ENCODE measurements around the gene FBXO34.

FBXO34 gene

DNA sequence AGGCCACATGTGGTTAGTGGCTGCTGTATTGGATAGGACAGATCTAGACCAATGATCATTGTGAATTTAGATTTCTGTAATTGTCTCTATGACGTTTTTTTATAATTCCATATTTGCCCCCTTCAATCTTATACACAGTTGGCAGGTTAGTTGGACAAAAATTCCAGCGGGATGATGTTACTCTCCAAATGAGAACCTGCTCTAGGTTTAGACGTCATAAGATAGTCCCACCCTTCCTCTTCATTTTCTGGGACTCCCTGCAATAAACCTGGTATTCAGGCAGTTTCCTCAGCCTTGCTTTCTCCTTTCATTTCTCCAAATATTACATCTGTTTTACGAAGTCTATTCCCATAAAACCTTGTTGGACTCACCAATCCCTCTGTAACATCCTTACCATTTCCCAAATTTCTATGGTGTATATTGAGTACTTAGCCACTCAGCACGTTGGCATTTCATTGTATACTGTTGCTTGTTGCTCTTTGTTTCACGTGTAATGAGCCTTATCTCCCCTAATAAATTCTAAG is 10.2 kb downstream of the FBXO34 start:
- Histone ChIP-seq H3K27me3 (ENCODE audit: low read length) (no peaks in the 10 kb centered on the region), H3K79me2 (ENCODE audit: insufficient read depth, low read length) (peaks cover 88% of the 10 kb centered on the region), H3K9me2 (replicated peaks; ENCODE audit: insufficient read depth, low read length) (no peaks in the 10 kb centered on the region), H4K20me1 (ENCODE audit: low read depth, low read length) (no peaks in the 10 kb centered on the region), H3F3A (ENCODE audit: insufficient read depth) (no peaks in the 10 kb centered on the region), H3K27ac (ENCODE audit: low read depth, low read length) (no peak overlapping the region), H3K4me2 (ENCODE audit: low read depth, low read length, poor library complexity, severe bottlenecking) (no peak overlapping the region), H3K36me3 (ENCODE audit: low read length) (no peaks in the 10 kb centered on the region), H3K4me3 (ENCODE audit: insufficient read depth, low read length, poor library complexity, severe bottlenecking) (no peak overlapping the region), H3K9me3 (ENCODE audit: insufficient read depth, low read length) (no peaks in the 10 kb centered on the region), H3K9ac (ENCODE audit: low read length) (no peak overlapping the region), H2AFZ (ENCODE audit: low read depth, low read length, severe bottlenecking) (no peak overlapping the region)
- no peak for TF ChIP-seq EZH2phosphoT487 (conservative IDR thresholded peaks at IDR 0.05; ENCODE audit: low read length)

DNA sequence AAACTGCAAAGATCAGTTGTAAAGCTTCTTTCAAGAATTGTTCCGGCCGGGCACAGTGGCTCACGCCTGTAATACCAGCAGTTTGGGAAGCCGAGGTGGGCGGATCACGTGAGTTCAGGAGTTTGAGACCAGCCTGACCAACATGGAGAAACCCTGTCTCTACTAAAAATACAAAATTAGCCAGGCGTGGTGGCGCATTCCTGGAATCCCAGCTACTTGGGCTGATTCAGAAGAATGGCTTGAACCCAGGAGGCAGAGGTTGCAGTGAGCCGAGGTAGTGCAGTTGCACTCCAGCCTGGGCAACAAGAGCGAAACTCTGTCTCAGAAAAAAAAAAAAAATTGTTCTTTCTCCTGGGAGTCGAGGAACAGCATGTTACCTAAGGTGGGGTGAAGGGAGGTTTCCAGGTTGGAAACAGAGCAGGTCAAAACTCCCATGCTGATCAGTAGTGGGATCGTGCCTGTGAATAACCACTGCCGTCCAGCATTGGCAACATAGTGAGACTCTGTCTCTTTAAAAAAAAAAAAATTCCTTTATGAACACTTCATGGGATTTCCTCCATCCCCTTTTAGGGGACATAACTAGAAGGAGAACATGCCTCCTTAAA is 13.9 kb downstream of the FBXO34 start:
- H3K4me2 ChIP-seq (ENCODE audit: low read depth, low read length, poor library complexity, severe bottlenecking), result no peak overlapping the region
- H3K9me2 ChIP-seq (replicated peaks; ENCODE audit: insufficient read depth, low read length), result no peaks in the 10 kb centered on the region
- H3K9ac ChIP-seq (ENCODE audit: low read length), result no peak overlapping the region
- no peak overlapping the region for H3K4me3 ChIP-seq (ENCODE audit: insufficient read depth, low read length, poor library complexity, severe bottlenecking)
- no peak for TF ChIP-seq EZH2phosphoT487 (conservative IDR thresholded peaks at IDR 0.05; ENCODE audit: low read length)
- TF ChIP-seq, protein P1, sequence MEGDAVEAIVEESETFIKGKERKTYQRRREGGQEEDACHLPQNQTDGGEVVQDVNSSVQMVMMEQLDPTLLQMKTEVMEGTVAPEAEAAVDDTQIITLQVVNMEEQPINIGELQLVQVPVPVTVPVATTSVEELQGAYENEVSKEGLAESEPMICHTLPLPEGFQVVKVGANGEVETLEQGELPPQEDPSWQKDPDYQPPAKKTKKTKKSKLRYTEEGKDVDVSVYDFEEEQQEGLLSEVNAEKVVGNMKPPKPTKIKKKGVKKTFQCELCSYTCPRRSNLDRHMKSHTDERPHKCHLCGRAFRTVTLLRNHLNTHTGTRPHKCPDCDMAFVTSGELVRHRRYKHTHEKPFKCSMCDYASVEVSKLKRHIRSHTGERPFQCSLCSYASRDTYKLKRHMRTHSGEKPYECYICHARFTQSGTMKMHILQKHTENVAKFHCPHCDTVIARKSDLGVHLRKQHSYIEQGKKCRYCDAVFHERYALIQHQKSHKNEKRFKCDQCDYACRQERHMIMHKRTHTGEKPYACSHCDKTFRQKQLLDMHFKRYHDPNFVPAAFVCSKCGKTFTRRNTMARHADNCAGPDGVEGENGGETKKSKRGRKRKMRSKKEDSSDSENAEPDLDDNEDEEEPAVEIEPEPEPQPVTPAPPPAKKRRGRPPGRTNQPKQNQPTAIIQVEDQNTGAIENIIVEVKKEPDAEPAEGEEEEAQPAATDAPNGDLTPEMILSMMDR (IDR thresholded peaks at IDR 0.05; ENCODE audit: insufficient read depth, low read length, poor library complexity, severe bottlenecking), result no peak
- H3K27me3 ChIP-seq (ENCODE audit: low read length), result no peaks in the 10 kb centered on the region
- H2AFZ ChIP-seq (ENCODE audit: low read depth, low read length, severe bottlenecking), result no peak overlapping the region
- H3K36me3 ChIP-seq (ENCODE audit: low read length), result no peaks in the 10 kb centered on the region
- no peak overlapping the region for H3K27ac ChIP-seq (ENCODE audit: low read depth, low read length)
- H3K9me3 ChIP-seq (ENCODE audit: insufficient read depth, low read length), result no peaks in the 10 kb centered on the region
- no peaks in the 10 kb centered on the region; the same call in 1 of the 2 replicates for H4K20me1 ChIP-seq (ENCODE audit: low read depth, low read length)
- H3K79me2 ChIP-seq (ENCODE audit: insufficient read depth, low read length), result peaks cover 90% of the 10 kb centered on the region
- H3F3A ChIP-seq (ENCODE audit: insufficient read depth), result no peaks in the 10 kb centered on the region

- Histone ChIP-seq H3K79me2 (ENCODE audit: insufficient read depth, low read length) (peaks cover 90% of the 10 kb centered on the region), H3K36me3 (ENCODE audit: low read length) (no peaks in the 10 kb centered on the region), H3F3A (ENCODE audit: insufficient read depth) (no peaks in the 10 kb centered on the region), H3K27ac (ENCODE audit: low read depth, low read length) (no peak overlapping the region), H2AFZ (ENCODE audit: low read depth, low read length, severe bottlenecking) (no peak overlapping the region), H3K9me3 (ENCODE audit: insufficient read depth, low read length) (no peaks in the 10 kb centered on the region), H3K4me3 (ENCODE audit: insufficient read depth, low read length, poor library complexity, severe bottlenecking) (no peak overlapping the region), H4K20me1 (ENCODE audit: low read depth, low read length) (no peaks in the 10 kb centered on the region; the same call in 1 of the 2 replicates), H3K9me2 (replicated peaks; ENCODE audit: insufficient read depth, low read length) (no peaks in the 10 kb centered on the region), H3K9ac (ENCODE audit: low read length) (no peak overlapping the region), H3K4me2 (ENCODE audit: low read depth, low read length, poor library complexity, severe bottlenecking) (no peak overlapping the region), H3K27me3 (ENCODE audit: low read length) (no peaks in the 10 kb centered on the region)
- TF ChIP-seq, protein P1 (IDR thresholded peaks at IDR 0.05; ENCODE audit: insufficient read depth, low read length, poor library complexity, severe bottlenecking), result no peak
- TF ChIP-seq EZH2phosphoT487 (conservative IDR thresholded peaks at IDR 0.05; ENCODE audit: low read length), result no peak
Observed at GRCh38 chr14:55288439-55288838, 17.2 kb downstream of the FBXO34 start.

GRCh38 chr14:55291480-55292081 is 20.4 kb downstream of the FBXO34 start:
- TF ChIP-seq, protein P1 (IDR thresholded peaks at IDR 0.05; ENCODE audit: insufficient read depth, low read length, poor library complexity, severe bottlenecking), result no peak
- no peak for TF ChIP-seq EZH2phosphoT487 (conservative IDR thresholded peaks at IDR 0.05; ENCODE audit: low read length)

More at GRCh38 chr14:55291480-55292081, 20.4 kb downstream of the FBXO34 start:
- no peaks in the 10 kb centered on the region for H3K9me2 ChIP-seq (replicated peaks; ENCODE audit: insufficient read depth, low read length)
- no peaks in the 10 kb centered on the region for H3K36me3 ChIP-seq (ENCODE audit: low read length)
- peaks cover 89% of the 10 kb centered on the region for H3K79me2 ChIP-seq (ENCODE audit: insufficient read depth, low read length)
- H3F3A ChIP-seq (ENCODE audit: insufficient read depth), result no peaks in the 10 kb centered on the region
- H2AFZ ChIP-seq (ENCODE audit: low read depth, low read length, severe bottlenecking), result no peak overlapping the region
- H3K27me3 ChIP-seq (ENCODE audit: low read length), result no peaks in the 10 kb centered on the region
- no peak overlapping the region for H3K4me3 ChIP-seq (ENCODE audit: insufficient read depth, low read length, poor library complexity, severe bottlenecking)
- H3K9me3 ChIP-seq (ENCODE audit: insufficient read depth, low read length), result no peaks in the 10 kb centered on the region
- H3K9ac ChIP-seq (ENCODE audit: low read length), result no peak overlapping the region
- no peak overlapping the region for H3K4me2 ChIP-seq (ENCODE audit: low read depth, low read length, poor library complexity, severe bottlenecking)
- H4K20me1 ChIP-seq (ENCODE audit: low read depth, low read length), result no peaks in the 10 kb centered on the region; the same call in 1 of the 2 replicates
- no peak overlapping the region for H3K27ac ChIP-seq (ENCODE audit: low read depth, low read length)
